Measurements from ENCODE around the gene VAV1.

Gene VAV1

DNA sequence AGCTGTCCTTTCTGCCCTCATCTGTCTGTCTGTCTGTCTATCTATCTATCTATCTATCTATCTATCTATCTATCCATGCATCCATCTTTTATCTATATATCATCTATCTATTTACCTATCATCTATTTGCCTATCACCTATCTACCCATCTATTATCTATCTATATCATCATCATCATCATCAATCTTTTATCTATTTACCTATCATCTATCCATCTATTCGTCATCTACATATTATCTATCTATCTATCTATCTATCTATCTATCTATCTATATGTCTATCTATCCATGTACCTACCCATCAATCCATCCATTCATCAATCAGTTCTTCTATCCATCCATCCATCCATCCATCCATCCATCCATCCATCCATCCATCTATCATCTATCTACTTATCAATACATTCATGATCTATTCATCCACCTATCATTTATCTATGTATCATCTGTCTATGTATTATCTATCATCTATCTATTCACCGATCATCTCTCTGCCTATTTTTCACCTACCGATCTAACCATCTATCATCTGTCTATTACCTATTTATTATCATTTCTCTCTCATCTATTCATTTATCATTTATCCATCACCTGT is 65.7 kb downstream of the VAV1 start:
- TF ChIP-seq, protein P1, sequence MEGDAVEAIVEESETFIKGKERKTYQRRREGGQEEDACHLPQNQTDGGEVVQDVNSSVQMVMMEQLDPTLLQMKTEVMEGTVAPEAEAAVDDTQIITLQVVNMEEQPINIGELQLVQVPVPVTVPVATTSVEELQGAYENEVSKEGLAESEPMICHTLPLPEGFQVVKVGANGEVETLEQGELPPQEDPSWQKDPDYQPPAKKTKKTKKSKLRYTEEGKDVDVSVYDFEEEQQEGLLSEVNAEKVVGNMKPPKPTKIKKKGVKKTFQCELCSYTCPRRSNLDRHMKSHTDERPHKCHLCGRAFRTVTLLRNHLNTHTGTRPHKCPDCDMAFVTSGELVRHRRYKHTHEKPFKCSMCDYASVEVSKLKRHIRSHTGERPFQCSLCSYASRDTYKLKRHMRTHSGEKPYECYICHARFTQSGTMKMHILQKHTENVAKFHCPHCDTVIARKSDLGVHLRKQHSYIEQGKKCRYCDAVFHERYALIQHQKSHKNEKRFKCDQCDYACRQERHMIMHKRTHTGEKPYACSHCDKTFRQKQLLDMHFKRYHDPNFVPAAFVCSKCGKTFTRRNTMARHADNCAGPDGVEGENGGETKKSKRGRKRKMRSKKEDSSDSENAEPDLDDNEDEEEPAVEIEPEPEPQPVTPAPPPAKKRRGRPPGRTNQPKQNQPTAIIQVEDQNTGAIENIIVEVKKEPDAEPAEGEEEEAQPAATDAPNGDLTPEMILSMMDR (IDR thresholded peaks at IDR 0.05): no peak
- TF ChIP-seq ZFX (IDR thresholded peaks at IDR 0.05; ENCODE audit: borderline replicate concordance): no peak
- H3K27ac ChIP-seq: no peak overlapping the region

DNA sequence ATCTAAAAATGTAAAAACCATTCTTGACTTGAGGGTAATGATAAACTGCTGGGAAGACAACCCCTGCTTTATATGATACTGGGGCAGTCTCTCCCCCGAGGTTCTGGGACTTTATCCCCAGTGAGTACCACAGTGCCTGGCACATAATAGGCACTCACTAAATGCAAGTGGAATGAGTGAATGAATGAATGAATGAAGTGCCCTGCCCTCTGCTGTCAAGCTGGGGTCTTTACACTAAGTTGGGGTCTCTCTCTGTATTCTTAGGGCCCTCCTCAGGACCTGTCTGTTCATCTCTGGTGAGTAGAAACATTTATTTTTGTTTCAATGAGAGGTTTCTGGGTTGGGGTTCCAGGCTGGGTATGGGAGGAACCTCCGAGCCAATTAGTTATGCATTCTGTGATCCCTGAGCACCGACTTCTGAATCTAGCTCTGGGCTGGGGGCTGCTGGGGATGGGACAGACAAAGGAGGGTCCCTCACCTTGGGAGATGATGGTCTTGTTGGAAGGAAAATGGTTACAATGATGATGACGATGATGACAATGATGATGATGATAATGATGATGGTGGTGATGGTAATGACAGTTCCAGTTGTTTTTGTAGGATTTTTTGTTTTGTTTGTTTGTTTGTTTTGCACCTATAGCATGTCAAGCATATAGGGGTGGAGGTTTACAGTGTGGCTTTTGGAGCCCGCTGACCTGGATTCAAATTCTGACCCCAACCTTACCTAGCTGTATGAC is 70.5 kb downstream of the VAV1 start:
- H3K27ac ChIP-seq: no peak overlapping the region
- TF ChIP-seq ZFX (IDR thresholded peaks at IDR 0.05; ENCODE audit: borderline replicate concordance): no peak
- TF ChIP-seq, protein P1 (IDR thresholded peaks at IDR 0.05): no peak

DNA sequence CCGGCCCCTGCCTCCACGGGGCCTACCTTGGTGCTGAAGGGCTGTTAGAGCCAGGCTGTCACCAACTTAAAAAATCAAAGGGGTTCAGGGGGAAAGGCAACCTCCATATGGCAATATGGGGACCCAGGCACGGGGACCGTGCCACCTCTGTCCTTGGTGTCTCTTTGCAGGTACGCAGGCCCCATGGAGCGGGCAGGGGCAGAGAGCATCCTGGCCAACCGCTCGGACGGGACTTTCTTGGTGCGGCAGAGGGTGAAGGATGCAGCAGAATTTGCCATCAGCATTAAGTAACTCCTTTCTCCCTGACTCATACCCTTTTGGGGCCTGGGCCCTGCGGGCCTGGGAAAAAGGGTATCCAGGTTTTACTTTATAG is 75.3 kb downstream of the VAV1 start:
- H3K27ac ChIP-seq: no peak overlapping the region
- TF ChIP-seq ZFX (IDR thresholded peaks at IDR 0.05; ENCODE audit: borderline replicate concordance): no peak
- TF ChIP-seq, protein P1 (IDR thresholded peaks at IDR 0.05): no peak

DNA sequence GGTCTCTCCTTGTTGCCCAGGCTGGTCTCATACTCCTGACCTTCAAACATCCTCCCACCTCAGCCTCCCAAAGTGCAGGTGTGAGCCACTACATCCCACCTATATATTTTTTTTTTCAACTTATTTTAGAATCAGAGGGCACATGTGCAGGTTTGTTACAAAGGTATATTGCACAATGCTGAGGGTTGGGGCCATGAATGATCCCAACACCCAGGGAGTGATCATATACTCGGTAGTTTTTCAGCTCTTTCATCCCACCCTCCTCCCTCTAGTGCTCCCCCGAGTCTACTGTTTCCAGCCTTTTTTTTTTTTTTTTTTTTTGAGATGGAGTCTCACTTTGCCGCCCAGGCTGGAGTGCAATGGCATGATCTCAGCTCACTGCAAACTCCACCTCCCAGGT is 76.5 kb downstream of the VAV1 start:
- no peak overlapping the region for H3K27ac ChIP-seq
- TF ChIP-seq, protein P1 (IDR thresholded peaks at IDR 0.05): no peak
- no peak for TF ChIP-seq ZFX (IDR thresholded peaks at IDR 0.05; ENCODE audit: borderline replicate concordance)

DNA sequence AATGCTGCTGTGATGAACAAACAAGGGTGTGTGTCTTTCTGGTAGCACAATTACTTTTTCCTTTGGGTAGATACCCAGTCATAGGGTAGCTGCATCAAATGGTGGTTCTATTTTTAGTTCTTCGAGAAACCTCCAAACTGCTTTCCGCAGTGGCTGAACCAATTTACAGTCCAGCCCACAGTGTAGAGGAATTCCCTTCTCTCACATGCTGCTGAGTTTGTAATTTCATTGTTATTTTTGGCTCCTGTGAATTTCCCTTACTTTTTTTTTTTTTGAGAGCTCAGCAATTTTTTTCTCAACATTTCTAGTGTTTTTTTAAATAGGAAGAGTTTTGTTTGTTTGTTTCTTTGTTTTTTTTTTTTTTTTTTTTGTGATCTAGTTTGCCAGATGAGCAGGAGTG is 77.4 kb downstream of the VAV1 start:
- no peak overlapping the region for H3K27ac ChIP-seq
- TF ChIP-seq, protein P1 (IDR thresholded peaks at IDR 0.05): no peak
- no peak for TF ChIP-seq ZFX (IDR thresholded peaks at IDR 0.05; ENCODE audit: borderline replicate concordance)

DNA sequence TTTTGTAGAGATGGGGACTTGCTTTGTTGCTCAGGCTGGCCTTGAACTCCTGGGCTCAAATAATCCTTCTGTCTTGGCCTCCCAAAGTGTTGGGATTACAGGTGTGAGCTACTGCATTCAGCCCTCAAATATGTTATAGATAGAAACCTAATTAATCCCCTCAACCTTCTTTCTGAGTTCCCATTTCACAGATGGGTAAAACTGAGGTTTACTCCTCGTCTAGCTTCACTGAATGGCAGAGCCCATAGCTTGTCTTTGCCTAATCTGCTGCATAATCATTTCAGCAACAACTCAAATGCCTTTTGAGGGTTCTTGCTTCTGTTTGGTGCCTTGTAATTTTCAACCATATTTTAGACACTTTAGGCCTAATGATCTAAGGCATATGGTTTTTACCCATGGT is 78.9 kb downstream of the VAV1 start:
- TF ChIP-seq, protein P1 (IDR thresholded peaks at IDR 0.05): no peak
- TF ChIP-seq ZFX (IDR thresholded peaks at IDR 0.05; ENCODE audit: borderline replicate concordance): no peak
- no peak overlapping the region for H3K27ac ChIP-seq

DNA sequence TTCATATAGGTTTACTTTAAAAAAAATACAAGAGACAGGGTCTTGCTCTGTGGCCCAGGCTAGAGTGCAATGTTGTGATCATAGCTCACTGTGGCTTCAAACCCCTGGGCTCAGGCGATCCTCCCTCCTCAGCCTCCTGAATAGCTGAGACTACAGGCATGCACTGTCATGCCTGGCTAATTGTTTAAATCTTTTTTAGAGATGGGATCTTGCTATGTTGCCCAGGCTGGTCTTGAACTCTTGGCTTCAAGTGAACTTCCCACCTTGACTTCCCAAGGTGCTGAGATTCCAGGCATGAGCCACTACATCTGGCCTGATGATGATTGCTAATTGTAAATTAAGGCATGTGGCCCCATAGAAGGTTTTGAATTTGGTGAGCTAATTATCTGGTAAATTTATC is 79.5 kb downstream of the VAV1 start:
- no peak overlapping the region for H3K27ac ChIP-seq
- TF ChIP-seq, protein P1 (IDR thresholded peaks at IDR 0.05): no peak
- no peak for TF ChIP-seq ZFX (IDR thresholded peaks at IDR 0.05; ENCODE audit: borderline replicate concordance)
